Measurements from ENCODE around the gene TBCCD1.

- TF ChIP-seq CTCF (IDR thresholded peaks at IDR 0.05) (no peak), POLR2AphosphoS5 (IDR thresholded peaks at IDR 0.05; ENCODE audit: insufficient read depth in 1 of 2, low read depth in 1 of 2) (no peak), POLR2A (IDR thresholded peaks at IDR 0.05) (no peak)
These were observed 40.9 kb downstream of the TBCCD1 start for GRCh38 chr3:186526256-186526606.
